ENCODE data around the gene AMDHD1. TPM values are rescaled to one million over a fixed set of nuclear protein-coding genes. Genes with fewer than 3 reads are reported as not detected.
"Not testable (repeated sequence)": the region's sequence is repeated elsewhere in the genome, so short reads cannot be mapped to it uniquely, and the experiment has no call there.

The AMDHD1 gene
- total RNA-seq, 2 experiments from 2014 or later: 1.3 to 1.6 TPM

DNA sequence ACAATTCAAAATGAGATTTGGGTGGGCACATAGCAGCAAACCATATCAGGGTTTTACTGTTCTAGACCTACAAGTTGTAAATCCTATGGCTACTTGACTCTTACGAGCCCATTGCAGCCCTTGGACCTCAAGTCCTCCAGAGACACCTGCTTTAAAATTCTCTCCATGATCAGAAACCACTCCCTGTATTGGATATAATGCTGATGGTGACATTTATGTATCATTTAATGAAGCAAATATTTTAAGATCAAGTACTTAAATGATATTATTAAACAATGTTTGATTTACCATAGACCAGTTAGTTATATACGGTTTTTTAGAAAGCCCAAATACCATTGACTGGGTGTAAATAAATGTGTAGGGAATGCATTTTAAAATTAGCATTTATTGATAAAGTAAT is 24.2 kb downstream of the AMDHD1 start:
- H3K4me3 Mint-ChIP-seq: no peak overlapping the region
- POLR2A ChIA-PET: no interaction called here
- H3K27ac Mint-ChIP-seq: no peak overlapping the region
- no peaks in the 10 kb centered on the region for H3K27me3 Mint-ChIP-seq (ENCODE audit: low read depth)
- H3K4me1 Mint-ChIP-seq (ENCODE audit: low read depth): no peaks in the 10 kb centered on the region
- no peaks in the 10 kb centered on the region for H3K9me3 Mint-ChIP-seq (ENCODE audit: insufficient read depth)
- H3K36me3 Mint-ChIP-seq (ENCODE audit: low read depth): no peaks in the 10 kb centered on the region
- no peak for DNase-seq
- CTCF ChIA-PET: no interaction called here
- no peak for ATAC-seq

DNA sequence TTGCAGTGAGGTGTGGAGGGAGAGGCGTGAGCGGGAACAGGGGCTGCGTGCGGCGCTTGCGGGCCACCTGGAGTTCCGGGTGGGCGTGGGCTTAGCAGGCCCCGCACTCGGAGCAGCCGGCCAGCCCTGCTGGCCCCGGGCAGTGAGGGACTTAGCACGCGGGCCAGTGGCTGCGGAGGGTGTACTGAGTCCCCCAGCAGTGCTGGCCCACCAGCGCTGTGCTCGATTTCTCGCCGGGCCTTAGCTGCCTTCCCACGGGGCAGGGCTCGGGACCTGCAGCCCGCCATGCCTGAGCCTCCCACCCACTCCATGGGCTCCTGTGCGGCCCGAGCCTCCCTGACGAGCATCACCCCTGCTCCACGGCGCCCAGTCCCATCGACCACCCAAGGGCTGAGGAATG is 26.0 kb downstream of the AMDHD1 start:
- H3K27me3 Mint-ChIP-seq (ENCODE audit: low read depth); H3K9me3 Mint-ChIP-seq (ENCODE audit: insufficient read depth); H3K4me3 Mint-ChIP-seq; H3K4me1 Mint-ChIP-seq (ENCODE audit: low read depth); POLR2A ChIA-PET; ATAC-seq; H3K36me3 Mint-ChIP-seq (ENCODE audit: low read depth); DNase-seq; H3K27ac Mint-ChIP-seq; CTCF ChIA-PET: not testable (repeated sequence)

DNA sequence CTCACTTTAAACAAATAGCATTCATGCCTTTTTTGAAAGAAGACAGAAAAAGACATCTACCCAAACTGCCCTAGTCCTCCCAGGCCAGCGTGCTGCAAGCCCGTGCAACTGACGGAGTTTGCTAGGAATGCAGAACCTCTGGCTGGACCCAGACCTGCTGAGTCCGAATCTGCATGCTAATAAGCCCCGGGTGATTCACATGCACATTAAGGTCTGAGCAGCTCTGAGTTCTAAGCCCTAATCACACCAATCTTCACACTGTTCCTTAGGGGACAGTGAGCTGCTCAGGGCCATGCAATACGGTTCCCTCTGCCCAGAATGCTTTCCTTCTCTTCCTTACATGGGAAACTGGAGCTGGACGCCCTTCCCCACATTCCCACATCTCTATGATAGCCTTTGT is 27.8 kb downstream of the AMDHD1 start:
- no peak for DNase-seq
- Mint-ChIP-seq H3K4me1 (ENCODE audit: low read depth) (no peaks in the 10 kb centered on the region), H3K36me3 (ENCODE audit: low read depth) (no peaks in the 10 kb centered on the region), H3K27me3 (ENCODE audit: low read depth) (no peaks in the 10 kb centered on the region), H3K27ac (no peak overlapping the region), H3K9me3 (ENCODE audit: insufficient read depth) (no peaks in the 10 kb centered on the region), H3K4me3 (no peak overlapping the region)
- ChIA-PET CTCF (no interaction called here), POLR2A (no interaction called here)
- ATAC-seq: no peak

DNA sequence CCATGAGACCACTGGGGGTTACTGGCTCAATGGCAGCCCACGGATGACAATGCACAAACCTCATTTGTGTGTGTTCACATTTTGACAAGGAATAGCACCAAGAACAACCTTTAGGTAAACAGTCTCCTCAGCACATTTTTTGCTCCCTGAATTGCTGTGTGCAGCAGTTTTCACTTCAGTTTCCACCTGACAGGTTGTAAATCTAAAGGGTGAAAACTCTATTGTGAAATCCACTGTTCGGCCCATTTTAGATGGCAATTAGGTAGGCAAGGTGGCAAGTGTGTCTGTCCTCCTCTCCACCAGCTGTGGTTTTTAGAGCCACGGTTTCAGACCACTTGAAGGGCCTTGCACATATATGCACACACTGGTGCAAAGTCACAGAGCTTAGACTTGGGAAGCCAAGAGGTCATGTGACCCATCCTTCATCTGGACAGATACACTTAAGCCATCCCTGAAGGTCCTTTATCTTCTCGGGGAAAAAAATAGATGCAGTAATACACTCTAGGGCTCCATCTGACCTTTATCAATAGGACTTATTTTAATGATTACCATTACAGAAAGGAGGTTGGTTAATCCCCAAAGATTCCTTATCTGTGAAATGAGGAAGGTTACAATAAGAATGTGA is 29.8 kb downstream of the AMDHD1 start:
- Mint-ChIP-seq H3K4me1 (ENCODE audit: low read depth) (no peaks in the 10 kb centered on the region), H3K4me3 (no peak overlapping the region), H3K36me3 (ENCODE audit: low read depth) (no peaks in the 10 kb centered on the region), H3K27ac (no peak overlapping the region), H3K9me3 (ENCODE audit: insufficient read depth) (no peaks in the 10 kb centered on the region), H3K27me3 (ENCODE audit: low read depth) (no peaks in the 10 kb centered on the region)
- ATAC-seq: no peak
- ChIA-PET CTCF (no interaction called here), POLR2A (no interaction called here)
- DNase-seq: no peak

DNA sequence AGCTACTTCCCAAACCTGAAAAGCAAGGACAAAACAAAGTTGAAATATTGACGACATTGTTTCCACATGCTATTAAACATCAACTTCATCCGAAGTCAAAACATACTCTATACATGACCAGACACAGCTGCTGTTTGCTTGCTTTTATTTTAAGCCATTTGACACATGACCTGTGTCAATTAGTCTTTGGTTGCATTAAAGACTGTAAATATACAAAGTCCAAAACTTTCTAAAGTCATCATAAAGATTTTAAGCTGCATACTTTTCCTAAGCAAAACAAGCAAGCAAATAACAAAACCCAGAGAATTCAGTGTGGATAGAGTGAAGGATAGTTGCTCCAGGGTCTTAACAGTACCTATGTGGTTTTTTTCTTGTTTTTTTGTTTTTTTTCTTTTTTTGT is 31.2 kb downstream of the AMDHD1 start:
- Mint-ChIP-seq H3K9me3 (ENCODE audit: insufficient read depth) (no peaks in the 10 kb centered on the region), H3K4me3 (no peak overlapping the region), H3K27me3 (ENCODE audit: low read depth) (no peaks in the 10 kb centered on the region), H3K27ac (no peak overlapping the region), H3K4me1 (ENCODE audit: low read depth) (no peaks in the 10 kb centered on the region), H3K36me3 (ENCODE audit: low read depth) (no peaks in the 10 kb centered on the region)
- ATAC-seq (no peak), DNase-seq (no peak)
- ChIA-PET CTCF (no interaction called here), POLR2A (interaction anchor here (0.6 kb wide), 1 partner anchor 842 kb away, joined by 3 read pairs; no protein-coding TSS in a partner anchor)

DNA sequence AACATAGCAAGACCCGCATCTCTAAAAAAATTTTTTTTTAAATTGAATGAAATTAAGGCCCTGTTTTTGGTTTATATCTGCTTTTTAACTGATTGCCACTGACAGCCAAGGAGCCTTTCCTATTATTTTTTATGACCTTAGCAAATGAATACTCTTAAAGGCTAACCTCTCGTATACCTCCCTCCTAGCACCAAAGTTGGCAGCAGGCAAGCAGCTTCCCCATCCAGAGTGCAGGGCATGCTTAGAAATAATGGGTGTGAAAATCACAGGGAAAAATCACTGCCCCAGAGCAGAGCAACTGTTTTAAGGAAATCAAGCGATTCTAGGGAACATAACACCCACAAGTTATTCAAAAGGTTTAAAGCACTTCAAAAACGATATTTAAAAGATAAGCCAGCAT is 32.4 kb downstream of the AMDHD1 start:
- DNase-seq (no peak), ATAC-seq (no peak)
- Mint-ChIP-seq H3K4me3 (no peak overlapping the region), H3K9me3 (ENCODE audit: insufficient read depth) (no peaks in the 10 kb centered on the region), H3K27me3 (ENCODE audit: low read depth) (no peaks in the 10 kb centered on the region), H3K36me3 (ENCODE audit: low read depth) (no peaks in the 10 kb centered on the region), H3K4me1 (ENCODE audit: low read depth) (no peaks in the 10 kb centered on the region), H3K27ac (no peak overlapping the region)
- POLR2A ChIA-PET: interaction anchor here (0.6 kb wide), 1 partner anchor 240 kb away, joined by 3 read pairs; no protein-coding TSS in a partner anchor
- CTCF ChIA-PET: no interaction called here

DNA sequence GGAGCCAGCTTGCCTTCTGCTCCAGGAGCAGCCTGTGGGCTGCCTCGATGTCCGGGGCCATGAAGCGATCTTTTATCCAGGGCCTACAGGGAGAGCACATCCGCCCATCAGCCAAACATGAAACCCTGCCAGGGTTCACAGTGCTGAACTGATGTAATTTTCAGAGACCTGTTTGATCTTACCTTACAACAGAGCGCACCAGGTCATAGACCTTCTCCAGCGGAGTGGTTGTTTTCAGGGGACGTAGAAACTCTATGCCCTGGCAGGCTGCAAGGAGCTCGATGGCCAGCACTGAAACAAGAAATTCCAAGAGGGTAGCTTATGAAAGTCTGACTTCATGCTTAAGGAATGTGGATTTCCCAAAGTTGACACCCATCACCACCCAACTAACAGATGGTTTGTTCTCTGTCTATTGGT is 33.3 kb downstream of the AMDHD1 start:
- POLR2A ChIA-PET: no interaction called here
- H3K9me3 Mint-ChIP-seq (ENCODE audit: insufficient read depth): no peaks in the 10 kb centered on the region
- H3K4me1 Mint-ChIP-seq (ENCODE audit: low read depth): no peaks in the 10 kb centered on the region
- H3K4me3 Mint-ChIP-seq: no peak overlapping the region
- H3K27me3 Mint-ChIP-seq (ENCODE audit: low read depth): no peaks in the 10 kb centered on the region
- CTCF ChIA-PET: interaction anchor here (1.5 kb wide), 1 partner anchor 14 kb away, joined by 3 read pairs; no protein-coding TSS in a partner anchor
- DNase-seq (no peak), ATAC-seq (no peak)
- no peaks in the 10 kb centered on the region for H3K36me3 Mint-ChIP-seq (ENCODE audit: low read depth)
- no peak overlapping the region for H3K27ac Mint-ChIP-seq

DNA sequence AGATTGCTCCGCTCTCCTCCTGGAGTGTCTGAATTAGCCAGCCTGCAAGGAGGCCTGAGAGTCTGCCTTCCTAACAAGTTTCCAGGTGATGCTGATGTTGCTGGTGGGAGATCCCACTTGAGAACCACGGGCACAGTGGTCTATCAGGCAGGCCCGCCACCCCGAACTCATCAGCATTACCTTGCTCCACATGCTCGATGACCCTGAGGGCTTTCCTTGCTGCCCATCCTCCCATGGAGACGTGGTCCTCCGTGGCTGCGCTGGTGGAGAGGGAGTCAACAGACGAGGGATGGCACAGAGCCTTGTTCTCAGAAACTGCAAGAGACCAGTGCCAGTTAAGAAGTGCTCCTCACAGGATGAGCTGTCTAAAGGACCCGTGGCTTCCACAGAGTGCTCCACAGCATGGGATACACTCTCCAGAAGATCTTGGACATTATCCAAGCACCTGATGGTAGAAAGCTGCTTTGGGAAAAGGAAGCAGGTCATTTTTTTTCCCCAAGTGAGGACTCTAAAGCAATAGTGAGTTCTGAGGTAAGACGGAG is 34.7 kb downstream of the AMDHD1 start:
- DNase-seq (no peak), ATAC-seq (no peak)
- POLR2A ChIA-PET: no interaction called here
- no peak overlapping the region for H3K4me3 Mint-ChIP-seq
- H3K4me1 Mint-ChIP-seq (ENCODE audit: low read depth): no peaks in the 10 kb centered on the region
- H3K36me3 Mint-ChIP-seq (ENCODE audit: low read depth): no peaks in the 10 kb centered on the region
- no peaks in the 10 kb centered on the region for H3K27me3 Mint-ChIP-seq (ENCODE audit: low read depth)
- no peak overlapping the region for H3K27ac Mint-ChIP-seq
- CTCF ChIA-PET: interaction anchor here (1.5 kb wide), 1 partner anchor 15 kb away, joined by 3 read pairs; no protein-coding TSS in a partner anchor
- H3K9me3 Mint-ChIP-seq (ENCODE audit: insufficient read depth): no peaks in the 10 kb centered on the region

DNA sequence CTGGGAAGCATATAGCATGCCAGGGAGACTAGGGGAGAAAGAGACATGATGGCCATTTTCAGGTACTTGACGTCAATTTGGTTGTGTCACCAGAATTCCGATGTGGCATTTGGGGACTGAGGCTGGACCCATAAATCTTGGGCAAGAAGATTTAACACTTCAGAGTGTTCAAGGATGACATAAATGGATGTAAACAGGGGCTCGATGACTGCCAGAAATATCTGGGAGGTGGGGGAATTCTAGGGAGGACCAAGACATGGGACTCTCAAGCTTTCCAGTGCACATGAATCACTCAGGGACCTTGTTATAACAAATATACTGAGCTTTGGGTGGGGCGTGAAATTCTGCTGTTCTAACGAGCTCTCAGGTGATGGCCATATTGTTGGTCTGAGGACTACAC is 35.2 kb downstream of the AMDHD1 start:
- no peaks in the 10 kb centered on the region for H3K36me3 Mint-ChIP-seq (ENCODE audit: low read depth)
- DNase-seq (no peak), ATAC-seq (no peak)
- H3K4me3 Mint-ChIP-seq: no peak overlapping the region
- ChIA-PET CTCF (no interaction called here), POLR2A (no interaction called here)
- no peak overlapping the region for H3K27ac Mint-ChIP-seq
- no peaks in the 10 kb centered on the region for H3K9me3 Mint-ChIP-seq (ENCODE audit: insufficient read depth)
- no peaks in the 10 kb centered on the region for H3K27me3 Mint-ChIP-seq (ENCODE audit: low read depth)
- H3K4me1 Mint-ChIP-seq (ENCODE audit: low read depth): no peaks in the 10 kb centered on the region

DNA sequence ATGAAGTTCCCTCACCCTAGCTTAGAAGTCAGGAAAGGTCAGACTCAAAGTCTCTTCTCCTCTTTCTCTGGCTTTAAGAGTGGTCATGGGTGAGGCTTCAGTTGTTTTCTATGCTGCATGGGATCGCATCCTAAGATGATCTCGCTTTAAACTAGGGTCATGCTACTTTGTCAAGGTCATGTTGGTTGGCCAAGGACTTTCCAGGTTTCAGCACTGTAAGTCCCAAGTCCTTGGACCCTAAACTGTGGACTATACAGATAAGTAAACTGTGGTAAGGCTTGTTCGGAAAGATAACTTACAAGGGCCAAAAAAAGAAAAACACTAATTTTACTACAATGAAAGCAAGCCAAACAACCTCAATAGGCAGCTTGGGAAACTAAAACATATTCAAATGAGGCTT is 35.6 kb downstream of the AMDHD1 start:
- Mint-ChIP-seq H3K36me3 (ENCODE audit: low read depth) (no peaks in the 10 kb centered on the region), H3K27me3 (ENCODE audit: low read depth) (no peaks in the 10 kb centered on the region), H3K4me1 (ENCODE audit: low read depth) (no peaks in the 10 kb centered on the region), H3K27ac (no peak overlapping the region), H3K4me3 (no peak overlapping the region), H3K9me3 (ENCODE audit: insufficient read depth) (no peaks in the 10 kb centered on the region)
- DNase-seq (no peak), ATAC-seq (no peak)
- ChIA-PET POLR2A (no interaction called here), CTCF (interaction anchor here (1.2 to 1.3 kb wide), 2 partner anchors 11 to 18 kb away, joined by 3 read pairs; no protein-coding TSS in a partner anchor)

DNA sequence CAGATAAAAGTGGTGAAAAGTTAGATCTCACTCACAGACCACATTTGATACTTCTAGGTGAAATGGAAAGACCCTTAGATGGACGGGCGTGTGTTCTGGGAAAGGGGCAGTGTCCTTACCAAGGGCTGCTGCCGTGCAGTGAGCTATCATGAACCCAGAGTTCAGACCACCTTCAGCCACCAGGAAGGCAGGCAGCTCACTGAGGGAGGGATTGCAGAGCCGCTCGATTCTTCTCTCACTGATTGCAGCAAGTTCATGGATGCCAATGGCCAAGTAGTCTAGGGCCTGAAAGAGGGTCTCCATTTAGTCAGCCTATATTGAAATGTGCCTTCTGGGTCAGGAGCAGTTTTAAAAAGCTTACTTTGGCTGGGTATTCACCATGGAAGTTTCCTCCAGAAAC is 37.3 kb downstream of the AMDHD1 start:
- H3K4me1 Mint-ChIP-seq (ENCODE audit: low read depth): no peaks in the 10 kb centered on the region
- ChIA-PET POLR2A (no interaction called here), CTCF (interaction anchor here (1.7 kb wide), 1 partner anchor 18 kb away, joined by 8 read pairs; no protein-coding TSS in a partner anchor)
- no peak for ATAC-seq
- H3K36me3 Mint-ChIP-seq (ENCODE audit: low read depth): no peaks in the 10 kb centered on the region
- H3K9me3 Mint-ChIP-seq (ENCODE audit: insufficient read depth): no peaks in the 10 kb centered on the region
- no peak overlapping the region for H3K4me3 Mint-ChIP-seq
- no peaks in the 10 kb centered on the region for H3K27me3 Mint-ChIP-seq (ENCODE audit: low read depth)
- no peak for DNase-seq
- H3K27ac Mint-ChIP-seq: no peak overlapping the region

DNA sequence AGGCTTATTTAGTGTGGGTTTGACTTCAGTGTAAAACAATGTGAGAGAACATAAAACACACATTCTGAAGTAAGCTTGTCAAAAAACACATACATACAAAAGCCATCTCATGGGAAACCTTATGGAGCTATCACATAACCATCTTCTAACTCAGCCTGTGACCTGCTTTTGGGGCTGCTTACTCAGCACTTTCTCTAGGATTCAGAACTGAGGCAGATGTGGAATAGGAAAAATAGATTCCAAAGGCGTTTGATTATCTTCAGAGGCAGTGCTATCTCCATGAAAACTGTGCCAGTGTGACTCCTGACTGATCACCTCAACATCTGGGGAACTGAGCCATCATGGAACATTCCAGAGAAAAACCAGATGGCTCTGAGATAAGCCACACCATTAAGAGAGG is 39.5 kb downstream of the AMDHD1 start:
- H3K4me3 Mint-ChIP-seq: no peak overlapping the region
- CTCF ChIA-PET: no interaction called here
- POLR2A ChIA-PET: no interaction called here
- DNase-seq (no peak), ATAC-seq (no peak)
- H3K4me1 Mint-ChIP-seq (ENCODE audit: low read depth): no peaks in the 10 kb centered on the region
- H3K9me3 Mint-ChIP-seq (ENCODE audit: insufficient read depth): no peaks in the 10 kb centered on the region
- H3K36me3 Mint-ChIP-seq (ENCODE audit: low read depth): no peaks in the 10 kb centered on the region
- no peaks in the 10 kb centered on the region for H3K27me3 Mint-ChIP-seq (ENCODE audit: low read depth)
- no peak overlapping the region for H3K27ac Mint-ChIP-seq

DNA sequence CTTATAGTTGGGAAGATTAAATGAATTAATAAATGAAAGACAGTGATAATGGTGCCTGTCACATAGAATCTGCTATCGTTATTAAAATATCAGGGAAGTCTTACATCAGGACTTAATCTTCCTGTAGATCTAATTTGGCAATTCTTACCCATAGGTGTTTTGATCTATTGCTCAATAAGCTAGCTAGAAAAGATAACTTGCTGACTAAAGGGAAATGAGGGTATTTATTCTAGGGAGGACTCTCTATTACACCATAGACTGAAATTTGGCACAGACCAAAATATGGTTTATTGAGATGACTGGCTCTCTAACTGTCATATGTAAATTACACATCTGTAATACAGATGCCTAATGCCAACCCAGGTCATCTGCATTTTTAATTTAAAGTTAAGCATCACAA is 41.6 kb downstream of the AMDHD1 start:
- Mint-ChIP-seq H3K4me3 (no peak overlapping the region), H3K27me3 (ENCODE audit: low read depth) (peaks cover 3% of the 10 kb centered on the region), H3K36me3 (ENCODE audit: low read depth) (no peaks in the 10 kb centered on the region), H3K27ac (no peak overlapping the region), H3K9me3 (ENCODE audit: insufficient read depth) (no peaks in the 10 kb centered on the region), H3K4me1 (ENCODE audit: low read depth) (no peaks in the 10 kb centered on the region)
- POLR2A ChIA-PET: no interaction called here
- no peak for ATAC-seq
- CTCF ChIA-PET: no interaction called here
- no peak for DNase-seq

Measured in activated CD8-positive, alpha-beta T cell treated with anti-CD3 and anti-CD28 coated beads, Interleukin-2, amount 10 ng/mL, durations not matched to agents 7 days and 5 days (primary cell).